Neuronal stem cell (in vitro differentiated cells): ENCODE data around the gene PPP1R14B.

Experiments used
- DNase-seq: peaks from one replicate; pipeline ENCODE4 v3.0.0-alpha.2; 2013; ENCODE audit warnings: low spot score
- H2AFZ ChIP-seq: one replicate; pipeline ENCODE4 v1.6.1; 2013; ENCODE audit warnings: mild to moderate bottlenecking, low read length, inconsistent platforms
- H2AK5ac ChIP-seq: 2 replicates; pipeline ENCODE4 v1.6.1; 2013; ENCODE audit warnings: low read depth, mild to moderate bottlenecking, inconsistent platforms, low read length, moderate library complexity, mixed read lengths
- H2BK120ac ChIP-seq: 2 replicates; pipeline ENCODE4 v1.6.1; 2013; ENCODE audit warnings: low read depth, mild to moderate bottlenecking, inconsistent platforms, low read length, moderate library complexity, mixed read lengths
- H2BK12ac ChIP-seq: one replicate; pipeline ENCODE4 v1.6.1; 2013; ENCODE audit warnings: low read length, inconsistent platforms
- H2BK15ac ChIP-seq: 2 replicates; pipeline ENCODE4 v1.6.1; 2013; ENCODE audit warnings: mild to moderate bottlenecking, low read length, inconsistent platforms, mixed read lengths
- H2BK5ac ChIP-seq: one replicate; pipeline ENCODE4 v1.6.1; 2013; ENCODE audit warnings: inconsistent platforms, mild to moderate bottlenecking, low read length, moderate library complexity
- H3K14ac ChIP-seq: one replicate; pipeline ENCODE4 v1.6.1; 2013; ENCODE audit warnings: low read length, inconsistent platforms
- H3K18ac ChIP-seq: 2 replicates; pipeline ENCODE4 v1.6.1; 2013; ENCODE audit warnings: low read length, inconsistent platforms
- H3K23ac ChIP-seq: 2 replicates; pipeline ENCODE4 v1.6.1; 2013; ENCODE audit warnings: low read depth, mild to moderate bottlenecking, mixed read lengths, low read length, inconsistent platforms; ENCODE audit not compliant: poor library complexity
- H3K27ac ChIP-seq: replicated peaks from 3 replicates; pipeline ENCODE4 v1.5.1; 2013; ENCODE audit warnings: low read length, inconsistent platforms
- H3K27me3 ChIP-seq, 3 experiments: 2 replicates each; pipeline ENCODE4 v1.6.1; 2013; ENCODE audit warnings: low read length in 3 of 3, mild to moderate bottlenecking in 2 of 3, inconsistent platforms in 1 of 3, low read depth in 1 of 3, mixed read lengths in 1 of 3, moderate library complexity in 1 of 3; ENCODE audit not compliant: control insufficient read depth in 3 of 3, insufficient read depth in 3 of 3
- H3K36me3 ChIP-seq, 2 donors: replicated peaks in 1 of 2; 2 replicates each; pipeline ENCODE4 v1.6.1; 2013; ENCODE audit warnings: low read length in 2 of 2; ENCODE audit not compliant: control insufficient read depth in 2 of 2, insufficient read depth in 2 of 2
- H3K4ac ChIP-seq: 2 replicates; pipeline ENCODE4 v1.6.1; 2013; ENCODE audit warnings: inconsistent platforms, mild to moderate bottlenecking, low read length, moderate library complexity
- H3K4me1 ChIP-seq, 2 donors: 1 replicate in 1 of 2; 2 replicates in 1 of 2; pipeline ENCODE4 v1.6.1; 2013; ENCODE audit warnings: low read length in 2 of 2, low read depth in 1 of 2; ENCODE audit not compliant: control insufficient read depth in 2 of 2, insufficient read depth in 1 of 2
- H3K4me2 ChIP-seq: one replicate; pipeline ENCODE4 v1.6.1; 2013; ENCODE audit warnings: mild to moderate bottlenecking, low read length, inconsistent platforms; ENCODE audit not compliant: insufficient read depth, poor library complexity, severe bottlenecking
- H3K4me3 ChIP-seq, 2 donors: 2 replicates each; pipeline ENCODE4 v1.5.1; 2013; ENCODE audit warnings: low read length in 2 of 2, mild to moderate bottlenecking in 2 of 2, inconsistent platforms in 1 of 2, moderate library complexity in 1 of 2
- H3K79me1 ChIP-seq: one replicate; pipeline ENCODE4 v1.6.1; 2013; ENCODE audit warnings: low read depth, mild to moderate bottlenecking, inconsistent platforms, low read length, moderate library complexity
- H3K9ac ChIP-seq: one replicate; pipeline ENCODE4 v1.6.1; 2013; ENCODE audit warnings: mild to moderate bottlenecking, low read depth, low read length, inconsistent platforms; ENCODE audit not compliant: poor library complexity
- H3K9me3 ChIP-seq, 2 donors: replicated peaks in 1 of 2; 2 replicates each; pipeline versions ENCODE3 to v1.6.1; 2013; ENCODE audit warnings: low read length in 2 of 2, mild to moderate bottlenecking in 2 of 2, inconsistent platforms in 1 of 2, low read depth in 1 of 2, mixed read lengths in 1 of 2, moderate library complexity in 1 of 2; ENCODE audit not compliant: control insufficient read depth in 2 of 2, insufficient read depth in 1 of 2
- H4K8ac ChIP-seq: one replicate; pipeline ENCODE4 v1.6.1; 2013; ENCODE audit warnings: low read depth, mild to moderate bottlenecking, inconsistent platforms, low read length, moderate library complexity
- H4K91ac ChIP-seq: one replicate; pipeline ENCODE4 v1.6.1; 2013; ENCODE audit warnings: low read length, low read depth, mild to moderate bottlenecking, inconsistent platforms; ENCODE audit not compliant: poor library complexity
- WGBS, 2 donors: extraction: QIAGEN DNeasy Blood & Tissue Kit; methylation state at CpG; one replicate each; pipeline ENCODE4 v1.1.7; 2013; ENCODE audit warnings: missing lambda C conversion rate in 2 of 2, mixed read lengths in 1 of 2; ENCODE audit not compliant: insufficient read length in 2 of 2, insufficient replicate concordance in 1 of 2; ENCODE audit errors: extremely low coverage in 2 of 2; 5-methylcytosine and 5-hydroxymethylcytosine counted together

Gene PPP1R14B

DNA sequence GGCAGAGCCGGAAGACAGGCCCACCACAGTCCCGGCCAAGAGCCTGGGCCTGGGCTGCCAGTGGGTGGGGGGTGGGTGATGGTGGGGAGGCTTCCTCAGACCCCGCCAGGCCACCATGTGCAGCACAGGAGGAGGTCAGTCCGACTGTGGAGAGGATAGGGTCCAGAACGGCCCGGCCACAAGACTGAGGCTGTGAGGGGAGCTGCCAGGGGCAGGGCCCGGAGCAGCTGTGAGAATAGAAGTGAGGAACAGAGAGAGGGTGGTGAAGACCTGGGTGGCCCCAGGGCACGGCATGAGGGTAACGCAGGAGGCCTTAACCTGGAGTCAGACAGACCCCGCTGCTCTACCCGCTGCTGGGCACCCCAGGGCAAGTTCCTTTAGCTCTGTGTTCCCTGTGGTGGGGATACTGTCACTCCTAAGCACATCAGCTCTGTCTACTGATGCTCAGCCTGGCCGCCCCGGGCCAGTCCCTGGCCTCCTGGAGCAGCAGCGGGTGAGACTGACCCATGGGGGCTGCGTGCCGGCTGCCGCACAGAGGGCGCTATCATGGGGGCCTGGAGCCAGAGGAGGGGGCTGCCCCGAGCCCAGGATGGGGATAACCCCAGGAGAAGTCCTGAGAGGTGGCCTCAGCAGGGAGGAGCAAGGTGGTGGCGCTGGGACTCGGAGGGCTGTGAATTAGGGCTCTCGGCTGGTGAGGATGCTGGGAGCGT lies 38.5 kb downstream of the PPP1R14B start:
- Histone ChIP-seq H3K4me2 (no peak overlapping the region), H2BK120ac (no peak overlapping the region), H3K9ac (no peak overlapping the region), H3K79me1 (peaks cover 2% of the 10 kb centered on the region), H2AFZ (peak overlapping the region; percentile 31), H4K91ac (no peak overlapping the region), H2BK5ac (no peak overlapping the region), H2BK15ac (no peak overlapping the region), H2BK12ac (no peak overlapping the region), H3K4me1 (peaks cover 2 to 11% of the 10 kb centered on the region in 2 donors), H2AK5ac (peak overlapping the region; percentile 26), H3K23ac (peak overlapping the region; percentile 85), H3K27me3 (no peaks in the 10 kb centered on the region), H4K8ac (no peak overlapping the region), H3K9me3 (peaks cover 0 to 1% of the 10 kb centered on the region in 2 donors), H3K18ac (peak overlapping the region; percentile 19), H3K4me3 (no peak overlapping the region), H3K4ac (no peak overlapping the region), H3K27ac (no peak overlapping the region), H3K14ac (no peak overlapping the region), H3K36me3 (peaks cover 35 to 38% of the 10 kb centered on the region in 2 donors)
- DNase-seq, result no peak
- WGBS, 2 donors, result no CpG with 5 or more reads among the region's 23 CpGs

DNA sequence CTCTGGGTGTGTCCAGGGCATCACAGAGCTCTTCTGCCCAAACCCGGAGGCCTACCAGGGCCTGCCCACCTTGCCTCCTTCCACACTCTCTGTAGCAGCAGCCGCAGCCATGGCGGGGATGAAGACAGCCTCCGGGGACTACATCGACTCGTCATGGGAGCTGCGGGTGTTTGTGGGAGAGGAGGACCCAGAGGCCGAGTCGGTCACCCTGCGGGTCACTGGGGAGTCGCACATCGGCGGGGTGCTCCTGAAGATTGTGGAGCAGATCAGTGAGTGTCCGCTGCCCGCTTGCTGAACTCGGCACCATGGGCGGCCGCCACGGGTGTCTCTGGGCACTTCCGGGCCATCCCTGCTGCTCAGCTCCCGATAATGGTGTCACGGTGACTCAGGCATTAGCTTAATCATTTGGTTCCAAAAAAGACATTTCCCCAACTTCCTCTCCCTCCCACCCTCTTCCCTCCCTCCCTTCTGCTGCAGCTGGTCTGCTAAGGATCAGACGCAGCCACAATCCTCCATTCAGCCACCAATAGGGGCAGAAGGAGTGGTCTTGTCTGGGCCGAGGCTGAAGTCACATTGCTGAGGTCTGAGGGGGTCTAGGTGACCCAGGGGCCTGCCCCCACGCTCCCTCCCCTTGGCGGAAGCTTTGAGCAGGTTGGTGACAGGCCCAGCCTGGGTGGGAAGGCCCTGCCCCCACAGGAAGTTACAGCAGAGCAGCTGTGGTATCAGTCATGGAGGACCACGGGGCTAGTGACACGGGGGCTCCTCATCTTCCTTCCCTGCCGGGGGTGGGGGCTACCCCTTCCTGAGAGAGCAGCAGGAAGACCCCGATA lies 39.3 kb downstream of the PPP1R14B start:
- H4K91ac ChIP-seq, result no peak overlapping the region
- H3K14ac ChIP-seq, result no peak overlapping the region
- peak overlapping the region; percentile 22 for H2BK12ac ChIP-seq
- H3K18ac ChIP-seq, result peak overlapping the region; percentile 38
- no peak overlapping the region for H2BK15ac ChIP-seq
- no peak overlapping the region for H2BK5ac ChIP-seq
- H3K4ac ChIP-seq, result no peak overlapping the region
- peak overlapping the region; percentile 85 for H3K23ac ChIP-seq
- H3K36me3 ChIP-seq, result peaks cover 43 to 46% of the 10 kb centered on the region in 2 donors
- H2AK5ac ChIP-seq, result peak overlapping the region; percentile 26
- no peak overlapping the region for H3K27ac ChIP-seq
- no peak overlapping the region for H2BK120ac ChIP-seq
- no CpG with 5 or more reads among the region's 30 CpGs for WGBS, 2 donors
- H2AFZ ChIP-seq, result peak overlapping the region; percentile 31
- no peak overlapping the region for H3K4me2 ChIP-seq
- H3K79me1 ChIP-seq, result peaks cover 2% of the 10 kb centered on the region
- no peak overlapping the region for H3K4me3 ChIP-seq
- peaks cover 0 to 3% of the 10 kb centered on the region in 2 donors for H3K9me3 ChIP-seq
- peaks cover 6 to 11% of the 10 kb centered on the region in 2 donors for H3K4me1 ChIP-seq
- H3K9ac ChIP-seq, result no peak overlapping the region
- DNase-seq, result no peak
- no peaks in the 10 kb centered on the region for H3K27me3 ChIP-seq
- no peak overlapping the region for H4K8ac ChIP-seq

DNA sequence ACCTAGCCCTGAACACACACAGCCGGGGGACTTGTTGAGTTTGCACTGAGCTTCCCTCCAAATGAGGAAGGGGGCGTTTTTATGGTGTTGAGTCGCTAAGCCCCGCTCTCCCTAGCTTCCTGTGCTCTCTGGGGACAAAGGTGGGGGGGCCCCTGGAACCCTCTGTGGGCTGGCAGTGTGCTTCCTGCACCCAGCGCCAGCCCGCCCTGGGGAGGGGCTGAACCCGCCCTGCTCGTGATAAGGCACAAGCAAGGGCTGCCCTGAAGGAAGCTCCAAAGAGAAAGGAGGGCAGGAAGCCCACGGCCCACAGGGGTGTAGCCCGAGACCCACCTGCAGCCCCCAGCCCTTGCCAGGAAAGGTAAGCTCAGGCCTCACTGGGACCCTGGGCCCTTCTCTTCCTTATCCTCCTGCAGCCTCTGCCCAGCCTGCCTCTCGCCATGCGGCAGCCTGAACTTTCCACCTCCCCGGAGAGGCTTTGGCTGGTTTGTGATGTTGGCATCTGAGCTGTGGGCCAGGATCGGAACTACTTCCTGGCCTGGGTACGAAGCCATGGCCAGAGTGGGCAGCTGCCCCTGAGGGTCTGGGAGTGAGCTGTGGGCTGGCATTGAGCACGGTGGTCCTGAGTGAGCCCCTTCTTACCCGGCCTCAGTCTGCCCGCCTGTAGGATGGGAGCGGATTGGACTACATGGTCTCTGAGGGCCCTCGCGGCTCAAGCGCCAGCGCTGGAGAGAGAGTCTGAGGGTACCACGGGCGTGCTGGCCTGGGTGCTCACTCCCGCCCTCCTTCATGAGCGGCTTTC lies 40.1 kb downstream of the PPP1R14B start, which contains the start of gene FERMT3:
Gene FERMT3, plus strand, starts transcription at position 265 of the 799 bp plus-strand sequence. CDS start 644 bp downstream, outside the sequence.
- Histone ChIP-seq H3K36me3 (peaks cover 44 to 54% of the 10 kb centered on the region in 2 donors), H2BK15ac (no peak within 1 kb of the TSS), H3K14ac (no peak within 1 kb of the TSS), H4K8ac (no peak within 1 kb of the TSS), H3K4ac (no peak within 1 kb of the TSS), H3K18ac (peak within 1 kb of the TSS; percentile 38), H3K4me3 (no peak within 1 kb of the TSS), H3K27ac (peak within 1 kb of the TSS; percentile 26), H3K79me1 (peaks cover 2% of the 10 kb centered on the region), H3K4me2 (no peak within 1 kb of the TSS), H3K9ac (no peak within 1 kb of the TSS), H3K23ac (peak within 1 kb of the TSS; percentile 85), H2BK120ac (no peak within 1 kb of the TSS), H2BK5ac (peak within 1 kb of the TSS; percentile 80), H4K91ac (no peak within 1 kb of the TSS), H2AK5ac (no peak within 1 kb of the TSS), H3K9me3 (peaks cover 0 to 3% of the 10 kb centered on the region in 2 donors), H2AFZ (peak within 1 kb of the TSS; percentile 31), H3K4me1 (peaks cover 6 to 11% of the 10 kb centered on the region in 2 donors), H2BK12ac (peak within 1 kb of the TSS; percentile 22), H3K27me3 (no peaks in the 10 kb centered on the region)
- no peak for DNase-seq
- no CpG with 5 or more reads among the region's 27 CpGs for WGBS, 2 donors
